Lower leg skin (tissue), 3 donors: ENCODE measurements around the gene SDK1.

Experiments used
- CTCF ChIP-seq, 3 donors: fragments of 450-650 bp; IDR thresholded peaks; one replicate each; pipeline ENCODE4 v1.5.1; 2016; ENCODE audit warnings: antibody characterized with exemption in 3 of 3, mild to moderate bottlenecking in 3 of 3, moderate library complexity in 2 of 3
- POLR2A ChIP-seq, 2 donors: fragments of 450-650 bp; IDR thresholded peaks; one replicate each; pipeline ENCODE4 v1.6.1; 2016 to 2017; ENCODE audit warnings: antibody characterized with exemption in 2 of 2, mild to moderate bottlenecking in 1 of 2, moderate library complexity in 1 of 2

GRCh38 chr7:4029941-4030340 is 728.9 kb downstream of the SDK1 start:
- TF ChIP-seq CTCF (IDR thresholded peaks at IDR 0.05) (no peak), POLR2A (IDR thresholded peaks at IDR 0.05) (no peak)
